ENCODE data around the gene MADD.
"Not testable (repeated sequence)": the region's sequence is repeated elsewhere in the genome, so short reads cannot be mapped to it uniquely, and the experiment has no call there.

DNA sequence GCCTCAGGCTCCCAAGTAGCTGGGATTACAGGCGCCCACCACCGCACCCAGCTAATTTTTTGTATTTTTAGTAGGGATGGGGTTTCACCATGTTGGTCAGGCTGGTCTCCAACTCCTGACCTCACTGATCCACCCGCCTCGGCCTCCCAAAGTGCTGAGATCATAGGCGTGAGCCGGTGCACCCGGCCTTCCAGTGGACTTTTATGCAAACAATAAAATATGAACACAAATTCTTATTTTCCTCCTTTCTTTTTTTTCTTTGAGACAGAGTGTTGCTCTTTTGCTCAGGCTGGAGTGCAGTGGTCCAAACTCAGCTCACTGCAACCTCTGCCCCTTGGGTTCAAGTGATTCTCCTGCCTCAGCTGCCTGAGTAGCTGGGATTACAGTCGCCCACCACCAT lies 46.6 kb downstream of the MADD start:
- not testable (repeated sequence) for TF ChIP-seq EP300 (IDR thresholded peaks at IDR 0.05; ENCODE audit: borderline replicate concordance in 1 of 2, control insufficient read depth in 1 of 2, low read depth in 2 of 2, low read length in 2 of 2); USF2 (IDR thresholded peaks at IDR 0.05; ENCODE audit: borderline replicate concordance, low read depth, low read length)

All from GM12878 (cell line).